ENCODE results near the gene ZMIZ2. TPM values are rescaled to one million over a fixed set of nuclear protein-coding genes. Genes with fewer than 3 reads are reported as not detected.

The ZMIZ2 gene
- total and polyA plus RNA-seq, 9 of the 15 experiments (the other 6 are each of a cell fraction or from before 2014, with no cell fraction given): 0.13 to 40.3 (median 4.9) TPM

- intact Hi-C loops (cut with micrococcal nuclease): loop anchor here (1.0 kb wide), 1 partner anchor 106 kb away; no protein-coding TSS in a partner anchor
- DNase-seq (ENCODE audit: extremely low read depth in 1 of 4, low spot score in 3 of 4) (peak in 1 of 4 experiments; percentile 49), ATAC-seq (peak; percentile 75), FAIRE-seq (no peak)
- Histone ChIP-seq H2AFZ (ENCODE audit: low read depth, low read length) (no peak overlapping the region), H3K79me2 (ENCODE audit: control insufficient read depth, insufficient read depth, low read length) (no peaks in the 10 kb centered on the region), H3K9ac (ENCODE audit: insufficient read depth in 1 of 2, low read depth in 2 of 2, low read length in 2 of 2) (no peak overlapping the region), H3K4me2 (ENCODE audit: insufficient read depth, low read length) (no peak overlapping the region), H3K9me3 (replicated peaks; ENCODE audit: control insufficient read depth, insufficient read depth, low read depth, low read length) (no peaks in the 10 kb centered on the region), H3K9me1 (ENCODE audit: control insufficient read depth, insufficient read depth, low read length) (no peaks in the 10 kb centered on the region), H4K20me1 (replicated peaks; ENCODE audit: control insufficient read depth, insufficient read depth, low read length) (no peaks in the 10 kb centered on the region), H3K4me1 (replicated peaks in 1 of 2; ENCODE audit: control insufficient read depth in 2 of 2, insufficient read depth in 2 of 2, low read length in 2 of 2) (peaks cover 0 to 5% of the 10 kb centered on the region in 2 experiments; a peak in 4 of 5 replicates), H3K4me3 (no peak overlapping the region), H3K27me3 (ENCODE audit: control insufficient read depth in 2 of 2, insufficient read depth in 2 of 2, low read length in 2 of 2) (no peaks in the 10 kb centered on the region), H3K27ac (ENCODE audit: extremely low read depth, low read depth, low read length) (no peak overlapping the region), H3K36me3 (ENCODE audit: control insufficient read depth, insufficient read depth, low read length) (no peaks in the 10 kb centered on the region)
- no TSS peak for BruUV-seq (replicated peaks)
- ChIA-PET POLR2A (no interaction called here), CTCF (ENCODE audit: low intra/inter-chr PET ratio) (interaction anchor here (0.6 to 0.7 kb wide), 2 partner anchors 106 to 150 kb away, joined by 3 to 4 read pairs; no protein-coding TSS in a partner anchor)
- 14% methylated on average over 2 of the region's 2 CpGs for WGBS (ENCODE audit: insufficient coverage, low coverage, missing lambda C conversion rate)
- in situ Hi-C loops (cut with MboI): no loop called here
- TF ChIP-seq CTCF (IDR thresholded peaks at IDR 0.05 in 2 of 3, conservative IDR thresholded peaks at IDR 0.05 in 1 of 3; ENCODE audit: insufficient read depth in 2 of 3, low read depth in 1 of 3, low read length in 3 of 3) (peak; percentile 20 to 38 (median 33); a peak in 3 of 6 replicates), MTA3 (IDR thresholded peaks at IDR 0.05; ENCODE audit: borderline replicate concordance) (no peak), RFX7 (CRISPR knock-in tag; IDR thresholded peaks at IDR 0.05) (no peak), MIER1 (IDR thresholded peaks at IDR 0.05; ENCODE audit: low read depth) (no peak), GTF3C2 (IDR thresholded peaks at IDR 0.05; ENCODE audit: borderline replicate concordance, extremely low read depth, insufficient read length) (no peak), MEIS2 (IDR thresholded peaks at IDR 0.05; ENCODE audit: partially characterized antibody) (peak; percentile 4), C11orf30 (IDR thresholded peaks at IDR 0.05; ENCODE audit: low read depth) (peak; percentile 11; the same call in 1 of the 2 replicates)
- TF ChIP-seq, protein P1, sequence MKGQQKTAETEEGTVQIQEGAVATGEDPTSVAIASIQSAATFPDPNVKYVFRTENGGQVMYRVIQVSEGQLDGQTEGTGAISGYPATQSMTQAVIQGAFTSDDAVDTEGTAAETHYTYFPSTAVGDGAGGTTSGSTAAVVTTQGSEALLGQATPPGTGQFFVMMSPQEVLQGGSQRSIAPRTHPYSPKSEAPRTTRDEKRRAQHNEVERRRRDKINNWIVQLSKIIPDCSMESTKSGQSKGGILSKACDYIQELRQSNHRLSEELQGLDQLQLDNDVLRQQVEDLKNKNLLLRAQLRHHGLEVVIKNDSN (CRISPR knock-in tag; IDR thresholded peaks at IDR 0.05): peak; percentile 44; the same call in 1 of the 2 replicates
Measured at GRCh38 chr7:44814919-44815318, 66.3 kb downstream of the ZMIZ2 start.
